K562 (cell line): ENCODE measurements around the gene ROS1.

Source experiments
- ATF3 ChIP-seq, 2 experiments: fragments of 450-650 bp in 1 of 2; sonication (generic) in 1 of 2; formaldehyde crosslinking in 1 of 2; IDR thresholded peaks in 1 of 2; conservative IDR thresholded peaks in 1 of 2; 2 replicates each; pipeline versions ENCODE4 v1.6.1 to v1.8.1; 2016 to 2023; ENCODE audit warnings: mild to moderate bottlenecking in 2 of 2, moderate library complexity in 2 of 2, inconsistent platforms in 1 of 2, missing genetic modification reagents in 1 of 2
- CHCHD3 ChIP-seq: fragments of 250-450 bp; sonication (Bioruptor Pico); IDR thresholded peaks from 2 replicates; pipeline ENCODE4 v2.1.2; 2022; ENCODE audit warnings: mild to moderate bottlenecking
- CTCF ChIP-seq, 3 experiments: IDR thresholded peaks in 2 of 3; conservative IDR thresholded peaks in 1 of 3; 2 replicates each; pipeline ENCODE4 v1.5.1; 2011 to 2012; ENCODE audit warnings: low read length in 3 of 3, mild to moderate bottlenecking in 3 of 3, control low read depth in 2 of 3, improper control_type of control experiment in 1 of 3, inconsistent platforms in 1 of 3, low read depth in 1 of 3, mixed read lengths in 1 of 3, moderate library complexity in 1 of 3; ENCODE audit not compliant: insufficient read depth in 2 of 3
- EHMT2 ChIP-seq: fragments of 450-650 bp; IDR thresholded peaks from 2 replicates; pipeline ENCODE4 v1.6.1; 2018; ENCODE audit warnings: antibody characterized with exemption
- EZH2 ChIP-seq: IDR thresholded peaks from 2 replicates; pipeline ENCODE4 v1.6.1; 2012; ENCODE audit warnings: low read depth, mild to moderate bottlenecking, inconsistent platforms, low read length, borderline replicate concordance
- FOXP4 ChIP-seq: sonication (generic); formaldehyde crosslinking; IDR thresholded peaks from 2 replicates; pipeline ENCODE4 v1.8.0; 2022; ENCODE audit warnings: mild to moderate bottlenecking, missing genetic modification reagents, borderline replicate concordance
- GTF3C2 ChIP-seq: IDR thresholded peaks from 3 replicates; pipeline ENCODE4 v1.6.1; 2011; ENCODE audit warnings: borderline replicate concordance, mild to moderate bottlenecking, moderate library complexity; ENCODE audit not compliant: insufficient read length; ENCODE audit errors: extremely low read depth
- HBP1 ChIP-seq: fragments of 450-650 bp; formaldehyde crosslinking; IDR thresholded peaks from 2 replicates; pipeline ENCODE4 v1.4.0; 2022; ENCODE audit warnings: missing genetic modification characterization
- MTA3 ChIP-seq: fragments of 450-650 bp; formaldehyde crosslinking; IDR thresholded peaks from 2 replicates; pipeline ENCODE4 v1.6.1; 2017; ENCODE audit warnings: mild to moderate bottlenecking, borderline replicate concordance
- NCOA6 ChIP-seq: fragments of 450-650 bp; IDR thresholded peaks from 2 replicates; pipeline ENCODE4 v1.6.1; 2017; ENCODE audit warnings: mild to moderate bottlenecking
- POLR2A ChIP-seq: fragments of 450-650 bp; conservative IDR thresholded peaks from 2 replicates; pipeline ENCODE4 v1.6.1; 2016
- POLR2AphosphoS5 ChIP-seq: IDR thresholded peaks from 2 replicates; pipeline ENCODE4 v1.6.1; 2011; ENCODE audit warnings: mild to moderate bottlenecking, low read depth, low read length, moderate library complexity; ENCODE audit not compliant: control insufficient read depth, insufficient read depth
- SETDB1 ChIP-seq: IDR thresholded peaks from one replicate; pipeline ENCODE4 v1.6.1; 2012; ENCODE audit warnings: low read length, control low read depth, inconsistent platforms
- ZNF133 ChIP-seq: fragments of 250-450 bp; sonication (Bioruptor Pico); IDR thresholded peaks from 2 replicates; pipeline ENCODE4 v1.4.0; 2020; ENCODE audit warnings: mild to moderate bottlenecking

- TF ChIP-seq MTA3 (no peak), GTF3C2 (no peak), CTCF (IDR thresholded peaks at IDR 0.05 in 2 of 3, conservative IDR thresholded peaks at IDR 0.05 in 1 of 3; ENCODE audit: insufficient read depth in 2 of 3, low read depth in 1 of 3, low read length in 3 of 3) (no peak), EZH2 (no peak), SETDB1 (no peak), FOXP4 (CRISPR knock-in tag) (no peak), HBP1 (CRISPR knock-in tag) (no peak), ZNF133 (CRISPR knock-in tag) (no peak), POLR2A (no peak), CHCHD3 (CRISPR knock-in tag) (no peak), NCOA6 (no peak), EHMT2 (no peak), POLR2AphosphoS5 (no peak), ATF3 (IDR thresholded peaks at IDR 0.05) (no peak), ATF3 (CRISPR knock-in tag; conservative IDR thresholded peaks at IDR 0.05) (no peak)
These were observed 126.8 kb downstream of the ROS1 start for GRCh38 chr6:117298941-117299340.
